ENCODE data around the gene IFNAR1.
"Not testable (repeated sequence)": the region's sequence is repeated elsewhere in the genome, so short reads cannot be mapped to it uniquely, and the experiment has no call there.

IFNAR1 gene

DNA sequence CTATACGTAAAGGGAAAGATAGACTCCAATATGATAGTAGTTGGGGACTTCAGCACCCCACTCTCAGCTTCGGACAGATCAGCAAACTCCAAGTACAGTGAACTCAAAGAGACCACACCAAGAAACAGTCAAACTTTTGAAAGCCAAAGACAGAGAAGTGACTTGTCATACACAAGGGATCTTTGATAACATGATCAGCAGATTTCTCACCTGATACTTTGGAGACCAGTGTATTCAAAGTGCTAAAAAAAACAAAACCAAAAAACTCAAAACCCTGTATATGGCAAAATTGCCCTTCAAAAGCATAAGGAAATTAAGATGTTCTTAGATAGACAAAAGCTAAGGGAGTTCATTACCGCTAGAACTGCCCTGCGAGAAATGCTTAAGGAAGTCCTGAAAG, 9.4 kb downstream of the IFNAR1 start:
- no peak overlapping the region for H3K27ac ChIP-seq
- no peak overlapping the region for H3K4me3 ChIP-seq

DNA sequence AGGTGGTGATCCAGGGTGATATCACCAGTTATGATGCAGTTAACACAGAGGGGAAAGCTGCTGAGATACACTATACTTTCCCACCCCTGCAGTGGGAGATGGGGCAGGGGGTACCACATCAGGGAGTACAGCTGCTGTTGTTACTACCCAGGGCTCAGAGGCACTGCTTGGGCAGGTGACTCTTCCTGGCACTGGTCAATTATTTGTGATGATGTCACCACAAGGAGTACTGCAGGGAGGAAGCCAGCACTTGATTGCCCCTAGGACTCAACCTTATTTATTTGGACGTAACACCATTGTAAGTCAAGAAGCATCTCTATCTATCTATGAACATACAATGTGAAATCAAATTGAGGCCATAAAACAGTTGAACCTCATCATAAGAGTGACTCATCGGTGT, 10.1 kb downstream of the IFNAR1 start:
- Histone ChIP-seq H3K27ac (no peak overlapping the region), H3K4me3 (no peak overlapping the region)

- Histone ChIP-seq H3K27ac (no peak overlapping the region), H3K4me3 (no peak overlapping the region)
These were observed 14.4 kb downstream of the IFNAR1 start for GRCh38 chr21:33339135-33339534.

DNA sequence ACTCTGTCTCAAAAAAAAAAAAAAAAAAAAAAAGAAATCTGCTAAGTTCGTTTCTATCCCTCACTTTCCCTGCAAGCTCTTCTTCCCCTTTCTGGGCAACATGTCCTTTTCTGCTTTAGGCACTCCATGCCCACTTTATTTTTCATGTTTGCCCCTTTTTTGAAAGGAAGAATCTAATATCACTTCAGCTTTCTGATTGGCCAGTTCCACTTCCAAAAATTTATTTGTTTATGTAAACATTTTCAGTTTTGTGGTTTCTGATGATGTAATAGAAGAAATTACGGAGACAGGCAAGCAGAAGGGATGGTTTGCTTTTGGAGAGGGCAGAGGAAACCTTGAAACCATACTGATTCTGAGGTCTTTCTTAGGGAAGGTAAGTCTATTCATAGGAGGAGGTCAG, 15.1 kb downstream of the IFNAR1 start:
- Histone ChIP-seq H3K4me3 (no peak overlapping the region), H3K27ac (peak overlapping the region in 1 of 21 experiments; percentile 17)

GRCh38 chr21:33345751-33346238, 21.0 kb downstream of the IFNAR1 start:
- no peak overlapping the region for H3K4me3 ChIP-seq

DNA sequence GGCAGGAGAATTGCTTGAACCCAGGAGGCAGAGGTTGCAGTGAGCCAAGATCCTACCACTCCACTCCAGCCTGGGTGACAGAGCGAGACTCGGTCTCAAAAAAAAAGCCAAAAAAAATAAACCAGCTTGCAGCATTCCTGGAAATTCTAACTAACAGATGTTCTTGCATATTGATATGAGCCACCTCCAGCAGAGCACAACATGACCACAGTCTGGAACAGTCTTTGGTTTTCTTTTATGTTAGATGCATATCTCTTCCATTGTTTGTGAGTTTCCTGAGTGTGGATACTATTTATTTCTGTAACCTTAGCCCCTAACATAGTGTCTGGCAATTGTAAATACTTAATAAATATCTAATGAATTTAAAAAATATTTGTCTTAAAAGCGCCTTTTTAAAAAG, 23.9 kb downstream of the IFNAR1 start:
- H3K4me3 ChIP-seq: no peak overlapping the region
- no peak overlapping the region for H3K27ac ChIP-seq

More at GRCh38 chr21:33345751-33346238, 21.0 kb downstream of the IFNAR1 start:
- peak overlapping the region in 1 of 21 experiments; percentile 16 for H3K27ac ChIP-seq

GRCh38 chr21:33350676-33351075, 25.9 kb downstream of the IFNAR1 start:
- Histone ChIP-seq H3K4me3 (no peak overlapping the region), H3K27ac (no peak overlapping the region)

- peak overlapping the region in 1 of 21 experiments; percentile 9 for H3K27ac ChIP-seq
- no peak overlapping the region for H3K4me3 ChIP-seq
These were observed 30.6 kb downstream of the IFNAR1 start for GRCh38 chr21:33355355-33355754.

GRCh38 chr21:33355996-33356395, 31.2 kb downstream of the IFNAR1 start:
- Histone ChIP-seq H3K4me3 (no peak overlapping the region), H3K27ac (peak overlapping the region in 1 of 21 experiments; percentile 9)

- Histone ChIP-seq H3K4me3 (no peak overlapping the region), H3K27ac (no peak overlapping the region)
These were observed 32.4 kb downstream of the IFNAR1 start for GRCh38 chr21:33357177-33357576.

DNA sequence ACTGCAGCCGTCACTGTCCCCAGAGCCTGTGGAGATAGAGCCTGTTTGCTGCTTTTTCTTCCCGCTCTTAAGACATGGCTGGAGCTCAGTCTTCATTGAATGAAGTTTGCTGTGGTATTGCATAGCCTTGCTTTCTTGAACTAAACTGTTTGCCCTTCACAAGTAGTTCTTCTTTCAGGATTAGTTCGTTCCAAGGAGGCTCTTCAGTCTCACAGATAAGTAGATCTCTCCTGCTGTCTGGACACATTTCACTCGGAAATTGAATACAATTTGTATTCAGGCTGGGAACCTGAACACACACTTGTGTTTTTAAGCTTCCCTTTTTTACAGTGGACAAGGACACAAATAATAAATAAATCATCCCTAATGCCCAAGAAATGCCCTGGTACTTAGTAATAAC, 34.7 kb downstream of the IFNAR1 start:
- H3K4me3 ChIP-seq: no peak overlapping the region
- peak overlapping the region in 6 of 21 experiments; percentile 3 to 54 (median 22) for H3K27ac ChIP-seq

DNA sequence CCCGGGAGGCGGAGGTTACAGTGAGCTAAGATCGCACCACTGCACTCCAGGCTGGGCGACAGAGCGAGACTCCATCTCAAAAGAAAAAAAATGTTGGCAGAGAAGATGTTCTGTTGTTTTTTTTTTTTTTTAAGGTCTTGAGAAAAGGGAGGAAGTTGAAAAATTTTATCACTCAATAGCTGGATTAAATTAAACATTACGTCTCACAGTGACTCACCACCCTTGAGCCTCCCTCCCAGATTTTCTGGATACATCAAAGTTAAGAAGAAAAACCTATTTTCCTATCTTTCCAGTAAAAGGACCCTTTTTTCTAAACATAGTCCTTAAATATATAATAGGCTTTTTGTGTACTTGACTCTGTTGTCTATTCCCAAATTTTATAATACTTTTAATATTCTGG, 35.5 kb downstream of the IFNAR1 start:
- Histone ChIP-seq H3K27ac (peak overlapping the region in 5 of 21 experiments; percentile 32 to 83 (median 55)), H3K4me3 (no peak overlapping the region)

DNA sequence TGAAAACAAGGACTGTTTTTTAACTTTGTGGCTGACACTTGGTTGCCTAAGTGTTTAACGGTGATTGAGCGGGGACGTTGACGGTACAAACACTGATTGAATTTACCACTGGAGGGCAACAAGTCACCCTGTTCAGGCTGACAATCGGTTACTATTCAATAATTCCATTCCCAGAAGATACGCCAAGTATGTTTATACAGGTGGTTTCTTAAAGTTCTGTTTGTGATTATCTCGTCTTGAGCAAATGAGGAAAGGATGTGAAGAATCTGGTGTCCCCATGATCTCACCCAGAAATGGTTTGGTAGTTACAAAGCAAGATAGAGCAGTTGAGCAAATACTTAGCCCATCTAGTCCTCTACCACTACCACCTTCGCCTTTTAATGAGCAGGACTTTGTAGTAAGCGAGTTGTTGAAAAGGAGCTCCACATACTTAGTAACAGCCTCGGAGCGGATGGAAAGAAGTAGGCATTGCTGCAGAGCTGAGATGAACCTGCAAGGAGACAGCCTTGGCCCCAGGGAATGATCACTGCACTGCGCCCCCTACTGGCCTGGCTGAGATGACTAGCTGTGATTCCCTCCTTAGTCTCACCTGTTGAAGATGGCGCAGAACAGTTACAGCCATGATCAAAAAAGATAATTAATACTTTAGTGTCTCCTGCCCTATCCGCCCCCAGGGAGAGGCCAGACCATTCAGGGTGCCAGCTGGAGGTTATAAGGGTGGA, 36.3 kb downstream of the IFNAR1 start:
- Histone ChIP-seq H3K4me3 (peak overlapping the region in 5 of 7 experiments; percentile 16 to 27 (median 17)), H3K27ac (peak overlapping the region in 18 of 21 experiments; percentile 32 to 83 (median 64))

GRCh38 chr21:33362044-33362555, 37.3 kb downstream of the IFNAR1 start:
- H3K4me3 ChIP-seq: peak overlapping the region in 5 of 7 experiments; percentile 16 to 27 (median 17)
- peak overlapping the region in 17 of 21 experiments; percentile 32 to 83 (median 65) for H3K27ac ChIP-seq

DNA sequence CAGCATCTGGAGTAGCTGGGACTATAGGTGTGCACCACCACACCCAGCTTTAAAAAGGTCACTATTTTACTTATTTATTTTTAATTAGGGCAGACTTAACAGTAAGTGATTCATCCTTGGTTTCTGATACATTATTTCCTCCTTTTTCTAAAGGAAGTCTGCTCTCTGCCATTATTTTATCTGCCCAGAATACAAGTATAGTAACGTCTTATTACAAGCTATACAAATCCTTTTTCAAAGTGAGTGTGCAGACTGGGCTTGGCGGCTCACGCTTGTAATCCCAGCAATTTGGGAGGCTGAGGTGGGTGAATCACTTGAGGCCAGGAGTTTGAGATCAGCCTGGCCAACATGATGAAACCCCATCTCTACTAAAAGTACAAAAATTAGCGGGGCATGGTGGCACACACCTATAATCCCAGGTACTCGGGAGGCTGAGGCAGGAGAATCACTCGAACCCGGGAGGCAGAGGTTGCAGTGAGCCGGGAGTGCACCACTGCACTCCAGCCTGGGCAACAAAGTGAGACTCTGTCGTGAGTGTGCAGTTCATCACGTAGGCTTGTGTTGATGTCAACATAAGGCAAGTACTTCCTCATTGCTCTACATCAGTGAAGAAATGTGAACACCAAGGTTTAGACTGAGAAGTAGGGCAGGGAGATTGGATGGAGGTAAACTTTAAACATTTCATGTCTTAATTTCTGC, 39.3 kb downstream of the IFNAR1 start:
- H3K27ac ChIP-seq: peak overlapping the region in 3 of 21 experiments; percentile 1 to 47 (median 41)
- not testable (repeated sequence) for H3K4me3 ChIP-seq

GRCh38 chr21:33364830-33365229, 40.1 kb downstream of the IFNAR1 start:
- H3K27ac ChIP-seq: no peak overlapping the region

DNA sequence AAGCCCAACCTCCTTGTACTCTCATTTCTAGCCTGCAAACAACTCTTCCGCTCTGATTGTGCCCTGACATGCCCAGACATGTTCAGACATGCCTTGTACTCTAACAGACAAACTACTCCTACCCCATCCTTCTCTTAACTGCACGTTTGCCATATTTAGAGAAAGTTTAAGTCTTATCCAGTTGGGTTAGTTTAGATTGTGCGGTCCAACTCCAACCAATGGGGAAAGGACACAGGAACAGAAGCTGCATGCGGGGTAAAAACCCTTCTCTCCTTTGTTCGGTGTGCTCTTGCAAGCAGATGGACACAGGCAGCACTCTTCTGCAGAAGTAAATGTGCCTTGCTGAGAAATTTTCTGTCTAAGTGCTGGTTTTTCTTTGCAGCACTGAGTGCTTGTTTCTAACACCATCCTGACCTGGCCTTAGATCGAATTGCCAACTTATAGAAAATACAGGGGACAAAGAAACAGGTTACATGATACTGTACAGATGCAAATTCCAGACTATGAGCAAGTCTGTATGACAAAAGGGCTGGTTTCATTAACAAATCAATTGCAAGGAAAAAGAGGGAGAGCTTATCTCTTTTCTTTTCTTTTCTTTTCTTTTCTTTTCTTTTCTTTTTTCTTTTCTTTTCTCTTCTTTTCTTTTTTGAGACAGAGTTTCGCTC, 42.7 kb downstream of the IFNAR1 start:
- Histone ChIP-seq H3K4me3 (no peak overlapping the region), H3K27ac (no peak overlapping the region)

More at GRCh38 chr21:33364830-33365229, 40.1 kb downstream of the IFNAR1 start:
- no peak overlapping the region for H3K4me3 ChIP-seq

- no peak overlapping the region for H3K4me3 ChIP-seq
- H3K27ac ChIP-seq: no peak overlapping the region
These were observed 43.4 kb downstream of the IFNAR1 start for GRCh38 chr21:33368124-33368523.

DNA sequence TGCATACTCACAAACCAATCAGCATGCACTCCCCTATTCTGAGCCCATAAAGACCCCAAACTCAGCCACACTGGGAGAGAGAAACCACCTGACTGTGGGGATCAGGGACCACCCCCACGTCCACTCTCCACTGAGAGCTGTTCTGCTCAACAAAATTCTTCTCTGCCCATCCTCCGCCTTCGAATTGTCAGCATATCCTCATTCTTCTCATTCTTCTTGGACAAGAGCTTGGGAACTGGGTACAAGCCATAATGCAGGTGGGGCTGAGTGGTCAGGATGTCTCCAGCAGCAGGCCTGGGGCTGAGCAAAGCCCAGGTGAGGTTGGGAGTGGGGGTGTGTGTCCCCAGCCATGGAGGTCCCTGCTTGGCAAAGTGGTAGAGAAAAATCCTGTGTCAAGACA, 43.8 kb downstream of the IFNAR1 start:
- H3K4me3 ChIP-seq: no peak overlapping the region

GRCh38 chr21:33369586-33369985, 44.8 kb downstream of the IFNAR1 start:
- Histone ChIP-seq H3K4me3 (no peak overlapping the region), H3K27ac (no peak overlapping the region)

More for the DNA sequence above, 43.8 kb downstream of the IFNAR1 start:
- H3K27ac ChIP-seq: no peak overlapping the region

Measured in skin epidermis (tissue), 12 donors.